Measurements from ENCODE around the gene OXTR. TPM values are rescaled to one million over a fixed set of nuclear protein-coding genes. Genes with fewer than 3 reads are reported as not detected.

Gene OXTR
- total and polyA plus RNA-seq, 2 of the 13 experiments (the other 11 are each of a cell fraction or from before 2014, with no cell fraction given) = 0.36 to 0.95 TPM

- Histone ChIP-seq H3K4me1 (ENCODE audit: insufficient read depth, low read length) (no peaks in the 10 kb centered on the region), H3K27me3 (ENCODE audit: control insufficient read depth in 1 of 2, insufficient read depth in 2 of 2, low read length in 2 of 2) (peaks cover 0 to 8% of the 10 kb centered on the region in 2 experiments; a peak in 1 of 5 replicates), H2AFZ (ENCODE audit: low read length) (no peak overlapping the region), H3K4me3 (replicated peaks in 1 of 3; ENCODE audit: insufficient read depth in 1 of 3, low read depth in 2 of 3, low read length in 3 of 3) (no peak overlapping the region), H3K79me2 (ENCODE audit: insufficient read depth, low read length) (no peaks in the 10 kb centered on the region), H3K9ac (ENCODE audit: insufficient read depth, low read depth, low read length) (no peak overlapping the region), H3K9me3 (ENCODE audit: low read length) (no peaks in the 10 kb centered on the region), H4K20me1 (ENCODE audit: insufficient read depth, low read length) (no peaks in the 10 kb centered on the region), H3K36me3 (replicated peaks in 1 of 2; ENCODE audit: control insufficient read depth in 1 of 2, insufficient read depth in 2 of 2, low read length in 2 of 2) (no peaks in the 10 kb centered on the region), H3K4me2 (ENCODE audit: low read depth, low read length) (no peak overlapping the region), H3K27ac (ENCODE audit: extremely low read length, insufficient read depth, low read length) (no peak overlapping the region)
- in situ Hi-C loops (cut with HindIII; ENCODE audit: extremely low pct_ligation_motif_present, low pct_unique_long_range_greater_than_20kb) (no loop called here), intact Hi-C loops (cut with micrococcal nuclease; ENCODE audit: unreplicated experiment) (no loop called here)
- CTCF ChIA-PET (ENCODE audit: low intra/inter-chr PET ratio, low total read pairs) = no interaction called here
- DNase-seq (ENCODE audit: low spot score) = no peak
- POLR2A ChIA-PET = no interaction called here
- WGBS (ENCODE audit: low lambda C conversion rate) = 23% methylated on average over 3 of the region's 3 CpGs
- BruUV-seq (replicated peaks) = no TSS peak
- FAIRE-seq = no peak
- no peak for ATAC-seq
- TF ChIP-seq ZNF7 (CRISPR knock-in tag; IDR thresholded peaks at IDR 0.05) = no peak
Observed at GRCh38 chr3:8749316-8749715, 20.1 kb downstream of the OXTR start.

- no peak for FAIRE-seq
- no TSS peak for BruUV-seq (replicated peaks)
- intact Hi-C loops (cut with micrococcal nuclease; ENCODE audit: unreplicated experiment) = no loop called here
- no peaks in the 10 kb centered on the region for H3K36me3 ChIP-seq (replicated peaks in 1 of 2; ENCODE audit: control insufficient read depth in 1 of 2, insufficient read depth in 2 of 2, low read length in 2 of 2)
- in situ Hi-C loops (cut with HindIII; ENCODE audit: extremely low pct_ligation_motif_present, low pct_unique_long_range_greater_than_20kb) = no loop called here
- H3K27me3 ChIP-seq (ENCODE audit: control insufficient read depth in 1 of 2, insufficient read depth in 2 of 2, low read length in 2 of 2) = peaks cover 0 to 11% of the 10 kb centered on the region in 2 experiments; a peak in 1 of 5 replicates
- no peak overlapping the region for H2AFZ ChIP-seq (ENCODE audit: low read length)
- no peak overlapping the region for H3K4me3 ChIP-seq (replicated peaks in 1 of 3; ENCODE audit: insufficient read depth in 1 of 3, low read depth in 2 of 3, low read length in 3 of 3)
- H3K27ac ChIP-seq (ENCODE audit: extremely low read length, insufficient read depth, low read length) = no peak overlapping the region
- H3K4me2 ChIP-seq (ENCODE audit: low read depth, low read length) = no peak overlapping the region
- WGBS (ENCODE audit: low lambda C conversion rate) = 28% methylated on average over 7 of the region's 7 CpGs
- no peak for DNase-seq (ENCODE audit: low spot score)
- H4K20me1 ChIP-seq (ENCODE audit: insufficient read depth, low read length) = no peaks in the 10 kb centered on the region
- H3K4me1 ChIP-seq (ENCODE audit: insufficient read depth, low read length) = peaks cover 15% of the 10 kb centered on the region
- ChIA-PET CTCF (ENCODE audit: low intra/inter-chr PET ratio, low total read pairs) (no interaction called here), POLR2A (no interaction called here)
- no peaks in the 10 kb centered on the region for H3K79me2 ChIP-seq (ENCODE audit: insufficient read depth, low read length)
- no peak overlapping the region for H3K9ac ChIP-seq (ENCODE audit: insufficient read depth, low read depth, low read length)
- no peak for ATAC-seq
- H3K9me3 ChIP-seq (ENCODE audit: low read length) = no peaks in the 10 kb centered on the region
- no peak for TF ChIP-seq MEF2D (CRISPR knock-in tag; IDR thresholded peaks at IDR 0.05)
Observed at GRCh38 chr3:8746780-8747345, 22.6 kb downstream of the OXTR start.
